SK-N-MC (cell line): Measurements from ENCODE around the gene TMEM117.

ENCODE experiments used
- EZH2 ChIP-seq: fragments of 200-600 bp; sonication (generic); IDR thresholded peaks from one replicate; pipeline ENCODE4 v1.6.1; 2017; ENCODE audit warnings: antibody characterized with exemption
- FOXP2 ChIP-seq: optimal IDR thresholded peaks from 2 replicates; pipeline ENCODE3; 2011; ENCODE audit warnings: mild to moderate bottlenecking, moderate library complexity; ENCODE audit not compliant: insufficient read depth; ENCODE audit errors: extremely low read length, control extremely low read depth
- POLR2AphosphoS5 ChIP-seq: IDR thresholded peaks from 2 replicates; pipeline ENCODE4 v1.6.1; 2012; ENCODE audit warnings: mild to moderate bottlenecking, low read depth, low read length, borderline replicate concordance

GRCh38 chr12:44193281-44193680 is 357.4 kb downstream of the TMEM117 start:
- TF ChIP-seq EZH2 (no peak), POLR2AphosphoS5 (no peak), FOXP2 (no peak)
